BLaER1 treated with 17β-estradiol and CSF1 and Interleukin-3, amounts not matched to agents 10 nM and 100 nM (cell line): Measurements from ENCODE around the gene TECPR1.

Experiments used
- H3K27ac ChIP-seq, 11 experiments: shearing (Covaris generic); formaldehyde crosslinking; 2 replicates each; pipeline ENCODE4 v1.8.1; 2022
- H3K27me3 ChIP-seq, 11 experiments: shearing (Covaris generic); formaldehyde crosslinking; 2 replicates each; pipeline ENCODE4 v1.8.1; 2022
- H3K36me3 ChIP-seq, 11 experiments: shearing (Covaris generic); formaldehyde crosslinking; 2 replicates each; pipeline ENCODE4 v1.8.1; 2022
- H3K4me1 ChIP-seq, 10 experiments: shearing (Covaris generic); formaldehyde crosslinking; 2 replicates each; pipeline ENCODE4 v1.8.1; 2022
- H3K4me2 ChIP-seq, 11 experiments: shearing (Covaris generic); formaldehyde crosslinking; 2 replicates each; pipeline ENCODE4 v1.8.1; 2022
- H3K4me3 ChIP-seq, 10 experiments: shearing (Covaris generic); formaldehyde crosslinking; 2 replicates each; pipeline ENCODE4 v1.8.1; 2022
- H3K9ac ChIP-seq, 11 experiments: shearing (Covaris generic); formaldehyde crosslinking; 2 replicates each; pipeline ENCODE4 v1.8.1; 2022
- H3K9me3 ChIP-seq, 11 experiments: shearing (Covaris generic); formaldehyde crosslinking; replicated peaks in 1 of 11; 2 replicates each; pipeline ENCODE4 v1.8.1; 2022
- H4K20me1 ChIP-seq, 11 experiments: shearing (Covaris generic); formaldehyde crosslinking; 2 replicates each; pipeline ENCODE4 v1.8.1; 2022
- Cebpa-rat ChIP-seq, 11 experiments: shearing (Covaris generic); IDR thresholded peaks; 2 replicates each; pipeline ENCODE4 v1.8.1; 2022

Gene TECPR1

DNA sequence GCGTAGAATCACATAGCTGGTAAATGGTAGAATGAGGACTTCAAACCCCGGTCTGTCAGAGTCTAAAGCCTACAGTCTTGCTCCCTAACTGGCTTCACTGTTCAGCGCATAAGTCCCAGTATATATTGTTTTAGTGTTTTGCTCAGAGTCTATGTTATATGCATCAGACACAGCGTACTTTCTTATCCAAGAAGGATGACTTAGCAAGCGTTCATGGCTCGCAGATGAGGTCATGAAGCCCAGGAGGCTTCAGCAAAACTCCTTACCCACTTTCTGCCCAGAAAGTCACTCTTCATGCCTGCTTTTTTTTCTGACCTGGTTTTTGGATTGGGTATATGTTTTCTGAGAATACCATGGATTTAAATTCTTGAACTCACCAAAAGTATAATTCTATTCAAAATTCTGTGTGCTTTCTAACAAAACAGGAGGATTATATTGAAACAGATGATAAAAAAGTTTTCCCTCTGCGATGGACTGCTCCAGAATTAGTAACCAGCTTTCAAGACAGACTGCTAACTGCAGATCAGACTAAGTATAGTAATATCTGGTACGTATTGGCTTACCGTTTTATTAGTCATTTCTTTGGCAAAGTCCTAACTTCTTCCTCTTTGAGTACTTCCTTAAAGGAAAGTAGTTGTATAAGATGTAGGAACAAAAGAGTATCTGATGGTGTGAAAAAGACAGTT lies 65.4 kb downstream of the TECPR1 start:
- no peak overlapping the region for H3K4me3 ChIP-seq
- H3K36me3 ChIP-seq = peaks cover 3 to 94% (median 53%) of the 10 kb centered on the region in 11 experiments; a peak in 21 of 22 replicates
- peak overlapping the region in 3 of 11 experiments; percentile 8 to 35 (median 28); a peak in 3 of 22 replicates for H3K27ac ChIP-seq
- H3K9ac ChIP-seq = no peak overlapping the region
- TF ChIP-seq Cebpa-rat (IDR thresholded peaks at IDR 0.05) = no peak
- peaks cover 0 to 16% (median 5%) of the 10 kb centered on the region in 11 experiments; a peak in 9 of 22 replicates for H3K9me3 ChIP-seq
- no peaks in the 10 kb centered on the region for H4K20me1 ChIP-seq
- peaks cover 8 to 37% (median 19%) of the 10 kb centered on the region in 10 experiments for H3K4me1 ChIP-seq
- peak overlapping the region in 5 of 11 experiments; percentile 38 to 75 (median 52); a peak in 10 of 22 replicates for H3K4me2 ChIP-seq
- H3K27me3 ChIP-seq = no peaks in the 10 kb centered on the region

DNA sequence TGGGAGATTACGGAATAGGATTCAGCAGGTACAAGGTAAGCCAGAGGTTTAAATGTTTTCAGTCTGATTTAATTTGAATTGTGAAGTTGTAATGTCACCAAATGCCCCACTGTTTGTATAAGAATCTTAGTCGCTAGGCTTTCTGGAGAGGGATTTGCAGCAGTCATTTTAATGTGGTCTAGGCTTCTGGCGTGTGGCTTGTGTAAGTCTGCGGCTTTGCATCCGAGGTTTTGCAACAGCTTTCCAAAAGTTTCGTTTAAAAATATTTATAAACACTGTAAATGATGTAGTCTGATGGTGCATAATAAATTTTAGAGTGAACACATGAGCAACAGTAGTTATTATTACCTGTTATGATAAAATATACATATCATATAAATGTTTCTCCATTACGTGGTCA lies 66.9 kb downstream of the TECPR1 start:
- no peak overlapping the region for H3K4me3 ChIP-seq
- no peak overlapping the region for H3K9ac ChIP-seq
- peaks cover 8 to 31% (median 17%) of the 10 kb centered on the region in 10 experiments for H3K4me1 ChIP-seq
- H3K9me3 ChIP-seq = peaks cover 0 to 16% (median 5%) of the 10 kb centered on the region in 11 experiments; a peak in 9 of 22 replicates
- H3K27me3 ChIP-seq = no peaks in the 10 kb centered on the region
- H3K27ac ChIP-seq = no peak overlapping the region
- no peak for TF ChIP-seq Cebpa-rat (IDR thresholded peaks at IDR 0.05)
- no peak overlapping the region for H3K4me2 ChIP-seq
- H4K20me1 ChIP-seq = no peaks in the 10 kb centered on the region
- peaks cover 0 to 90% (median 45%) of the 10 kb centered on the region in 11 experiments; a peak in 19 of 22 replicates for H3K36me3 ChIP-seq

DNA sequence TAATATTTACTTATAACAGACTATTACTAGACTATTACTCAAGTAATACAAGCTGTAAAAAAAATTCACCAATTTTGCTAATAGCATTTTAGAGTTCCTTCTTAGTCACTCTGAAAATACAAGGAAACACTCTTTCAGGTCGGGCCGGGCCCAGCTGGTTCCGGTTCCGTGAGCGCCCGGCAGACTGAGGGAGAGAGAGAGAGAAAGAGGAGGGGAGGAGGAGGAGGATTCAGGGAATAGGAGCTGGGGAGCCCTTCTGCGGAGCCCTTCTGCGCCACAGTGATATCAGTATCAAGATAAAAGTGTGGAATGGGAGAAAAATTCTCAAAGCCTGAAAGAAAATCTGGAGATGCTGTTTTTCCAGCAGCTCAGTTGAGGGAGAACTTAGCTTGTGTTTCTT lies 71.3 kb downstream of the TECPR1 start:
- no peak overlapping the region for H3K4me3 ChIP-seq
- peaks cover 0 to 18% (median 0%) of the 10 kb centered on the region in 11 experiments; a peak in 6 of 22 replicates for H4K20me1 ChIP-seq
- no peak overlapping the region for H3K9ac ChIP-seq
- no peak overlapping the region for H3K4me2 ChIP-seq
- peaks cover 0 to 5% (median 0%) of the 10 kb centered on the region in 11 experiments; a peak in 2 of 22 replicates for H3K9me3 ChIP-seq
- peaks cover 0 to under 1% (median 0%) of the 10 kb centered on the region in 10 experiments; a peak in 2 of 20 replicates for H3K4me1 ChIP-seq
- no peak overlapping the region for H3K27ac ChIP-seq
- peaks cover 5 to 82% (median 41%) of the 10 kb centered on the region in 11 experiments; a peak in 19 of 22 replicates for H3K36me3 ChIP-seq
- H3K27me3 ChIP-seq = no peaks in the 10 kb centered on the region
- no peak for TF ChIP-seq Cebpa-rat (IDR thresholded peaks at IDR 0.05)

DNA sequence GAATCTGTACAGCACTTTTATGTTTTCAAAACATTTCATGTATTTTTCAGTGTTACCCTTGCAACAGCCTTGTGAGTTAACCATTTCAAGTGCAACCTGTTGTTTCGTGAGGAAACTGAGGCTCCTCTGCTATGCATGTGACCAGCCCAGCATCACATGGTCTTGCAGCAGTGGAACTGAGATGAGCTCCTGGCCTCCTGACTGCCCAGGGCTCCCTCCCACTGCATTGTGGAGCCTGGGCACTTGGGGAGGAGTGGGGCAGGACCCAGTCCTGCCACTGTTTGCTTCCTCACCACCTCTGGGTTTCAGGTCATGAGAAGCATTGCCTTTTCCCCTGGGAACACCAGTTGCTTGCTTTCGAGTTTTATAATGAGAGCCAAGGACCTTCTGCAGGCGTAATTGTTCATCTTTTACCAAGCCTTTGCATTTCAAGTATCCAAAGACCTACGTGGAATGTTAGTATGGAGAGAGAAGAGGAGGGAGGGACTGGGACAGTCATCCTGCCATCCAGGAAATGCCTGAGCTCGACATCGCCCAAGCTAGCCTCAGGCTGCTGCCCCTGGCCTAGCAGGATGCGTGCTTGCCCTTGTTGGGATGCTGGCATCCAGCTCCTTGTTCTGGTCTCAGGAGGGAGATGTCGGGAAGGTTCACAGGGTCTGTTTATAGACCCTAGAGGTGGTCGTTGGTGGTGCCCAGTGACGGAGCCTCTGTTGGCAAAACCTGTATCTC lies 73.1 kb downstream of the TECPR1 start:
- no peak overlapping the region for H3K4me2 ChIP-seq
- no peaks in the 10 kb centered on the region for H3K27me3 ChIP-seq
- peaks cover 0 to 5% (median 0%) of the 10 kb centered on the region in 11 experiments; a peak in 2 of 22 replicates for H3K9me3 ChIP-seq
- H3K27ac ChIP-seq = no peak overlapping the region
- H3K9ac ChIP-seq = no peak overlapping the region
- H3K36me3 ChIP-seq = peaks cover 14 to 86% (median 55%) of the 10 kb centered on the region in 11 experiments
- H4K20me1 ChIP-seq = peaks cover 0 to 18% (median 0%) of the 10 kb centered on the region in 11 experiments; a peak in 7 of 22 replicates
- H3K4me3 ChIP-seq = no peak overlapping the region
- no peaks in the 10 kb centered on the region for H3K4me1 ChIP-seq
- no peak for TF ChIP-seq Cebpa-rat (IDR thresholded peaks at IDR 0.05)

DNA sequence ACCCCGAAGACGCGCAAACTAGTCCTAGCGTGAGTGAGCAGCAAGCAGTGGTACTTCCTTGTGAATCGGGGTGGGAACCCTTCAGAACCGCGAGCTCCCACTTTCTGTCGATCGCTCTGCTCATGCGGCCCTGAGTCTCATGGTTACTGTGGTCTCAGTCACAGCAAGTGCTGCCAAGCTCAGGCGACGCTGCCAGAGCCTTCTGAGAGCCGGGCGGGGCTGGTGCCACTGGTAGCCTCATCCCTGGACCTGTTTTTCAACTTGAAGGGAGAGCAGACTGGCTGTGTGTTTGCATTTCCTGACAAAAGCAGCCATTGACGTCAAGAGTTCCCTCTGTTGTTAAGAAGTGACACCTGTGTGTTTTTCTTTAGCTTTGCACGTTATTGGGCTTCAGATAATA lies 73.7 kb downstream of the TECPR1 start:
- Histone ChIP-seq H3K27me3 (no peaks in the 10 kb centered on the region), H3K9me3 (peaks cover 0 to under 1% (median 0%) of the 10 kb centered on the region in 11 experiments; a peak in 2 of 22 replicates), H3K36me3 (peaks cover 14 to 84% (median 56%) of the 10 kb centered on the region in 11 experiments), H3K9ac (no peak overlapping the region), H4K20me1 (peaks cover 0 to 18% (median 0%) of the 10 kb centered on the region in 11 experiments; a peak in 7 of 22 replicates), H3K4me2 (no peak overlapping the region), H3K4me3 (no peak overlapping the region), H3K27ac (no peak overlapping the region), H3K4me1 (no peaks in the 10 kb centered on the region)
- TF ChIP-seq Cebpa-rat (IDR thresholded peaks at IDR 0.05) = no peak

DNA sequence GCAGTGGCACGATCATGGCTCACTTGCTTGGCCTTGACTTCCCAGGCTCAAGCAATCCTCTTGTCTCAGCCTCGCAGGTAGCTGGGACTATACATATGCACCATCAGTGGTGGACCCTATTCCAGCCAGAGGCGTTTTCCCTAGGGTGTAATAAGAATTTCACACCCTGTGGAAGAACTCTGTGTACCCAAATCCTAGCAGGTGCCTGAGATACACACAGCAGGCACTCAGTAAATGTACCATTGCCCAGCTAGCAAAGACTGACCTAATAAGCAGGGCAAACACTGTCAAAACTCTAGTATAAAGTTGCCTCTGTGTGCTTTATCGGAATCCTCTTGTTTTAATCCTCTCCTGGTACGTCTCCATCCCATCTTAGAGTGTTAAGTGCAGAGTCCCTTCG lies 74.5 kb downstream of the TECPR1 start:
- H3K27ac ChIP-seq = no peak overlapping the region
- H3K4me1 ChIP-seq = no peaks in the 10 kb centered on the region
- peaks cover 0 to 18% (median 0%) of the 10 kb centered on the region in 11 experiments; a peak in 7 of 22 replicates for H4K20me1 ChIP-seq
- H3K4me3 ChIP-seq = no peak overlapping the region
- TF ChIP-seq Cebpa-rat (IDR thresholded peaks at IDR 0.05) = no peak
- peaks cover 14 to 84% (median 55%) of the 10 kb centered on the region in 11 experiments for H3K36me3 ChIP-seq
- H3K4me2 ChIP-seq = no peak overlapping the region
- no peaks in the 10 kb centered on the region for H3K27me3 ChIP-seq
- no peaks in the 10 kb centered on the region for H3K9me3 ChIP-seq
- H3K9ac ChIP-seq = no peak overlapping the region

DNA sequence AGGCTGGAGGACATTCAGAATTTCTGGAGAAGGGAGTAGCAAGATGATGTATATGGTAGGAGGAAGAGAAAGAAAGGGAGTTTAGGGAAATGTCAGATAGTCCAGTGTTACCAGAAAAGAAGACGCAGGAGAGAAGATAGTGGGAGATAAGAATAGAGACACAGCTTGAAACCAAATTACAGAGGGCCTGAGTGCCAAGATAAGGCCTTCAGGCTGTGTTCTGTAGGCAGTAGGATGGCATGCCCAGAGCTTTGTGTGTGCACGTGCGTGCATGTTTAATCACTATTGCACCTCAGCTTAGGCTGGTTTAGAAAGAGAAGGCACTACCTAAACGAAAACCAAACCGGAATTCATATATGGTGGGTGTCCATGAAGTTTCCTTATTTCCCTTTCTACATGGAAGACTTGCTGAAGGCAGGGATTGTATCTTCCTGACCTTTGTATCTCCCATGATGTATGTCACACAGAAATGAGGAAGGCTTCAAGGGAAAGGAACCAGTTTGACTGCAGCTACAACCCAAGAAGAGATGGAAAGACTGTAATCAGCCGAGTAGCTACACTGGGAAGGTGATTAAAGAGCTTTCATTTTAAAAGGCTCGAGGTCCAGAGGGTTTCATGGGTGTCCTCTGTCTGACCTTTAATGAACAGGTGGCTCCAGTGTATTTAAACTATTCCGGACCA lies 76.6 kb downstream of the TECPR1 start:
- no peak for TF ChIP-seq Cebpa-rat (IDR thresholded peaks at IDR 0.05)
- Histone ChIP-seq H3K36me3 (peaks cover 24 to 87% (median 73%) of the 10 kb centered on the region in 11 experiments), H3K27me3 (no peaks in the 10 kb centered on the region), H3K4me1 (no peaks in the 10 kb centered on the region), H3K4me3 (no peak overlapping the region), H3K27ac (no peak overlapping the region), H3K9me3 (no peaks in the 10 kb centered on the region), H4K20me1 (peaks cover 0 to 18% (median 0%) of the 10 kb centered on the region in 11 experiments; a peak in 8 of 22 replicates), H3K4me2 (no peak overlapping the region), H3K9ac (no peak overlapping the region)

DNA sequence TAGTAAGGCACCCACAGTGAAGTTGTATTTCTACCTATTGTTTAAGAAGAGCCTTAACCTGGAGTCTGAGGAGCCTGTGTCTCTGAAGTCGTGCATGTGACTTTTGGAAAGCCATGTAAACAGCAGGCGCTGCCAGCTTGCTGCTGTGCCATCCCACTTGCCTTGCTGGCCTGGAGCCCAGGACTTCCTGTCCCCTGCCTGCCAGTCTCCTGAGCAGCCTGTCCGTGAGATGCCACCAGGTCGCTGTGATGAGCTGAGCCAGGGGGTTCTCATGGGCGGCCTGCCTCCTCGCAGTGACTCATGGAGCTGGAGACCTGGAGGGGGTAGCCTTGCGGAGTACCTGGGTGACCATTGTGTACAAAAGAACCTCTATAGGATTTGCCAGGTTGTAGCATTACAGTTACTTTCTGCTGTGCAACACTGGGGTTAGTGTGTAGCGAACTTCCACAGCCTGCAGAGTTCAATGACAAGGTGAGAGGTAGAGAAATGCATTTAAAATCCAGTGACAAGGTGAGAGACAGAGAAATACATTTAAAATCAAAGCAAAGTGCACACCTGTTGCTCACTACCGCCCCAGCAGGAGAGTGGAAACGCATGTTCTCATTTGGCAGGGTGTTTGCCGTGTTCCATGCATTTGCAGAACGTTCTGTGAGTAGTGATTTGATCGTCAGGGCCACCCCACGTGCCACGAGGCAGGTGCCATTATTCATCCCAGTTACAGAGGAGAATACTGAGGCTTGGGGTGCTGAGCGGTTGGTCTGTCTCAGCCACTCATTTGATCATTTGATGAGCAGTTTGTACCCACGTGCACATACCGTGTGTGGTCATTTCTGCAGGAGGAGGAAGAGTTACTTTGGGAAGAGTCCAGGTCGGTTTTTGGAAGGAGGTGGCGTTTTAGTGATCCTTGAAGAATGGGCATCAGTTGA lies 77.4 kb downstream of the TECPR1 start:
- Histone ChIP-seq H3K4me2 (no peak overlapping the region), H3K27ac (no peak overlapping the region), H3K4me1 (no peaks in the 10 kb centered on the region), H3K9me3 (no peaks in the 10 kb centered on the region), H3K27me3 (no peaks in the 10 kb centered on the region), H3K36me3 (peaks cover 24 to 95% (median 73%) of the 10 kb centered on the region in 11 experiments), H3K4me3 (no peak overlapping the region), H4K20me1 (peaks cover 0 to 18% (median 3%) of the 10 kb centered on the region in 11 experiments; a peak in 8 of 22 replicates), H3K9ac (no peak overlapping the region)
- no peak for TF ChIP-seq Cebpa-rat (IDR thresholded peaks at IDR 0.05)
